ENCODE data around the gene SCARF1. TPM values are rescaled to one million over a fixed set of nuclear protein-coding genes. Genes with fewer than 3 reads are reported as not detected.

Gene SCARF1
- total RNA-seq, 1 experiment from 2014 or later: 0.06 TPM

DNA sequence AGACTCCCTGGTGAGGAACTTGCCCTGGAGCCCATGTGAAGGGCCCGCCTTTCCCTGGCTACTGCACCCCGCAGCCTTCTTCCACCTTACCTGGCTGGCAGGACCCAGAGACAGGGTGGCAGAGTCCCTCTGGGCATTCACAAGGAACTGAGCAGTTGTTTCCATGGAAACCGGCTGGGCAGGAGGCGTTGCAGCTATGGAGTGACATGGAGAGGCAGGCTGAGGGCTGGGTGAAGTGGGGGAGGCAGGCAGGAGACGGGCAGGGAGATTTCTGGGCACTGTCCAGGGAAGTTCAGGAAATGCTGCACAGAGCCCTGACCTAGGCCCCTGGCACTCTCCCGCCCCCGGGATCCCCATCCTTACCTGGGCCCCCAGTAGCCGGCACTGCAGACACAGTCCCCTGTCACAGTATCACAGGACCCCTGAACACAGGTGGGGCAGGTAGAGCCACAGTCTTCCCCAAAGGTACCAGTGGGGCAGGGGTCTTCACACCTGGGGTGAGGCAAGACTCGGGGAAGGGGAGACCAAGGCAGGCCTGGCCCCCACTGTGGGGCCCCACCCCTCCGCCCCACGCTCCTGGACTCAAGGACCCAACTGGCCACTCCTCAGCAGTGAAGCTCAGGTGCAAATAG, 5.9 kb downstream of the SCARF1 start:
- no peaks in the 10 kb centered on the region for H3K27me3 ChIP-seq
- no peak for DNase-seq
- H3K4me1 ChIP-seq: no peaks in the 10 kb centered on the region; the same call in 1 of the 2 replicates

GRCh38 chr17:1638624-1639300, 6.8 kb downstream of the SCARF1 start:
- no peak overlapping the region for H3K4me3 ChIP-seq
- H3K27ac ChIP-seq: no peak overlapping the region
- DNase-seq: no peak
- H3K27me3 ChIP-seq: no peaks in the 10 kb centered on the region
- no peaks in the 10 kb centered on the region; the same call in 1 of the 2 replicates for H3K4me1 ChIP-seq
- no peaks in the 10 kb centered on the region for H3K9me3 ChIP-seq (replicated peaks)
- no peaks in the 10 kb centered on the region for H3K36me3 ChIP-seq

More for the DNA sequence above, 5.9 kb downstream of the SCARF1 start:
- H3K27ac ChIP-seq: no peak overlapping the region
- H3K9me3 ChIP-seq (replicated peaks): no peaks in the 10 kb centered on the region
- H3K36me3 ChIP-seq: no peaks in the 10 kb centered on the region
- no peak overlapping the region for H3K4me3 ChIP-seq

GRCh38 chr17:1638171-1638590, 7.4 kb downstream of the SCARF1 start:
- Histone ChIP-seq H3K4me3 (no peak overlapping the region), H3K27ac (no peak overlapping the region), H3K27me3 (no peaks in the 10 kb centered on the region), H3K9me3 (replicated peaks) (no peaks in the 10 kb centered on the region), H3K36me3 (no peaks in the 10 kb centered on the region), H3K4me1 (no peaks in the 10 kb centered on the region; the same call in 1 of the 2 replicates)
- DNase-seq: no peak

GRCh38 chr17:1636732-1637285, 8.7 kb downstream of the SCARF1 start:
- Histone ChIP-seq H3K36me3 (no peaks in the 10 kb centered on the region), H3K27ac (no peak overlapping the region), H3K4me3 (no peak overlapping the region), H3K4me1 (no peaks in the 10 kb centered on the region; the same call in 1 of the 2 replicates), H3K9me3 (replicated peaks) (no peaks in the 10 kb centered on the region), H3K27me3 (no peaks in the 10 kb centered on the region)
- DNase-seq: no peak

GRCh38 chr17:1635675-1636465, 9.7 kb downstream of the SCARF1 start:
- Histone ChIP-seq H3K9me3 (replicated peaks) (no peaks in the 10 kb centered on the region), H3K27ac (no peak overlapping the region), H3K36me3 (no peaks in the 10 kb centered on the region), H3K4me3 (no peak overlapping the region), H3K27me3 (no peaks in the 10 kb centered on the region), H3K4me1 (no peaks in the 10 kb centered on the region; the same call in 1 of the 2 replicates)
- DNase-seq: no peak

DNA sequence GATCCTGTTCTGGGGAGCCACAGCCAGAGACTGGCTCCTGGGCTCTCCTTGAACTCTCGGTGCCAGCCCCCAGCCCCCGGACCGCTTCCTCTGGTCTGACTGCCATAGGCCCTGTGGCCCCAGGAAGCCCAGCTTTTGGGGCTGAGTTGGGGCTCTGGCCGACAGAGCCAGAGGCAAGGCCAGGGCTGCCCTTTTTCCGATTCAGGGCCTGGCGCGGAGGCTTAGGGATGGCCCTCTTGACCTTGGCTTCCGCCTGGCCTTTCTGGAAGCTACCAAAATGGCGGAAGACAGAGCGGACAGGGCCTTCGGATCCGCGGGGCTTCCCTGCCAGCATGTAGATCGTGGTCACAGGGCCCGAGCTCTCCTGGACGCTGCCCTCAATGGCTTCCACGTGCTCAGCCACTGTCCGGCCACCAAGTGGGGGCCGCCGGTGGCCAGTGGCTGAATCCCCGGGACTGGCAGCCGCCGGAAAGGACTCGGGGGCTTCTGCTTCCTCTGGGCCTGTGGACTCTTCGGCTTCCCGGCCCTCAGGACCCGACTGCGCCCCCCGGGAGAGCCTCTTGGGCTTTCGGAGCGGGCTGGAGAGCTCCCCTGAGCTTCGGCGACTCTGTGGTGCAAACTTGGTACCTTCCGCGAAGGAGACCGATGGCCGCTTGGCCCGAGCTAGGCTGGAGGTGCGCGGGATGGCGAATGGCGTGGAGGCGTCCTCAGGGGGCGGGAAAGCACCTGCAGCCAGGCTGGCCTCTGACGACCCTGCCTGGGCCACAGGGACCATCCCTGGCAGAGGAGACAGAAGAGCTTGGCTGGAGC, 10.5 kb downstream of the SCARF1 start:
- Histone ChIP-seq H3K9me3 (replicated peaks) (no peaks in the 10 kb centered on the region), H3K4me3 (no peak overlapping the region), H3K27me3 (no peaks in the 10 kb centered on the region), H3K4me1 (no peaks in the 10 kb centered on the region; the same call in 1 of the 2 replicates), H3K36me3 (no peaks in the 10 kb centered on the region), H3K27ac (no peak overlapping the region)
- DNase-seq: no peak

DNA sequence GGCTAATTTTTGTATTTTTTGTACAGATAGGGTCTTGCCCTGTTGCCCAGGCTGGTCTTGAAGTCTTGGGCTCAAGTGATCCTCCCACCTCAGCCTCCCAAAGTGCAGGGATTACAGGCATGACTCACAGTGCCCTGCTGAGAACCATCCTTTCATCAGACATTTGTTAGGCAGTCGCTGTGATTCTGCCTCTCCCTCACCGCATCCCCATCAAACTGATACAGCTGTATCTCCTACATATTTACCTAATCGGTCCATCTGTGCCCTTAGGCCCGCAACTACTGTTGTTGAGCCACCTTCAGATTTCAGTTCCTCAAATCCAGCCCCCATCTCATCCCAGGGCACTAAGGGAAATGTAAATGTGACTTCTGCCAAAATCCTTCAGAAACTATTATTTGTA, 14.9 kb downstream of the SCARF1 start:
- no peak for DNase-seq
- no peaks in the 10 kb centered on the region for H3K9me3 ChIP-seq (replicated peaks)
- no peaks in the 10 kb centered on the region for H3K27me3 ChIP-seq
- H3K36me3 ChIP-seq: no peaks in the 10 kb centered on the region
- H3K27ac ChIP-seq: no peak overlapping the region
- no peak overlapping the region for H3K4me3 ChIP-seq
- H3K4me1 ChIP-seq: no peaks in the 10 kb centered on the region

DNA sequence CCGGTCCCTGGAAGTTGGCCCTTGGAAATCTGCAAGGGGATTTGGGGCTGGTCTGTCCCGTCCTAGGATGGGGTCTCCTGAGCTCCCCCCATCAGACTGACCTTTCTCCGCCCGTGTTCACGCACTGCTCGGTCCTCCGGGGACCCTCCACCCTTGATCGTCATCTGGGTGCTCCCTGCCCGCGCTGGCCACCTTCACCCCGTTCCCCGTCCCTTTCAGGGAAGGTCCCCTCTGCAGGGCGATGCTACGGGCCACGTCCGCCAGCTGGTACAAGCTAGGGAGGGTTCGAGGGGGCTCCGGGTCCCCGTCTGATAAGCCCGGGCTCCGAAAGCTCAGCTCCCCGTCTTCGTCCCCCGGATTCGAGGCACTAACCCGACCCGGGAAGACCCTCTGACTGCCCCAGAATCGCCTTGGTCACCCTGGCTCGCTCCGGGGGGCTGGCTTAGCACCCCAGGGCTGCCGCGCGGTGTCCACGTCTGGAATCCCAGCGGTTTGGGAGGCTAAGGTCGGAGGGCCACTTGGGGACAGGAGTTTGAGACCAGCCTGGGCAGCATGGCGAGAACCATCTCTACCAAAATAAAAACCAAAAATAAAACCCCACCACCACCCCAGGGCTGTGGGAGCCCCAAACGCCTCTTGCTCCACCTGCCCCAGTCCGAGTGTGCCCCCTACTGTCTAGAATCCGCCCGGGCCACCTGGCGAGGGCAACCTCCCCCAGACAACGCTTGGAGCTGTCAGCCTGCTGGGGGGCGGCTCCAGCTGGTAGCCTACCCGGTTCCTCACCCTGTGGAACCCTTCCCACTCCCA, 15.8 kb downstream of the SCARF1 start:
- H3K27me3 ChIP-seq: no peaks in the 10 kb centered on the region
- peak overlapping the region; percentile 65 for H3K4me3 ChIP-seq
- DNase-seq: peak; percentile 45 to 49
- H3K27ac ChIP-seq: no peak overlapping the region
- H3K4me1 ChIP-seq: no peaks in the 10 kb centered on the region
- H3K9me3 ChIP-seq (replicated peaks): no peaks in the 10 kb centered on the region
- H3K36me3 ChIP-seq: no peaks in the 10 kb centered on the region

GRCh38 chr17:1628856-1629503, 16.6 kb downstream of the SCARF1 start:
- peak; percentile 88 to 89 for DNase-seq
- Histone ChIP-seq H3K4me3 (peak overlapping the region; percentile 65), H3K27me3 (no peaks in the 10 kb centered on the region), H3K9me3 (replicated peaks) (no peaks in the 10 kb centered on the region), H3K27ac (no peak overlapping the region; the same call in 1 of the 2 replicates), H3K36me3 (no peaks in the 10 kb centered on the region), H3K4me1 (no peaks in the 10 kb centered on the region)

- H3K27me3 ChIP-seq: no peaks in the 10 kb centered on the region
- peak within 1 kb of the TSS; percentile 32; the same call in 1 of the 2 replicates for H3K27ac ChIP-seq
- DNase-seq: peak; percentile 67 to 77
- H3K4me1 ChIP-seq: no peaks in the 10 kb centered on the region
- H3K36me3 ChIP-seq: no peaks in the 10 kb centered on the region
- peak within 1 kb of the TSS; percentile 65 for H3K4me3 ChIP-seq
- no peaks in the 10 kb centered on the region for H3K9me3 ChIP-seq (replicated peaks)
Measured at GRCh38 chr17:1627982-1628855, 17.3 kb downstream of the SCARF1 start, which contains the start of gene SLC43A2. TSS of gene SLC43A2 (minus strand) at chr17:1628834. CDS start at chr17:1627874, 960 bp downstream.

DNA sequence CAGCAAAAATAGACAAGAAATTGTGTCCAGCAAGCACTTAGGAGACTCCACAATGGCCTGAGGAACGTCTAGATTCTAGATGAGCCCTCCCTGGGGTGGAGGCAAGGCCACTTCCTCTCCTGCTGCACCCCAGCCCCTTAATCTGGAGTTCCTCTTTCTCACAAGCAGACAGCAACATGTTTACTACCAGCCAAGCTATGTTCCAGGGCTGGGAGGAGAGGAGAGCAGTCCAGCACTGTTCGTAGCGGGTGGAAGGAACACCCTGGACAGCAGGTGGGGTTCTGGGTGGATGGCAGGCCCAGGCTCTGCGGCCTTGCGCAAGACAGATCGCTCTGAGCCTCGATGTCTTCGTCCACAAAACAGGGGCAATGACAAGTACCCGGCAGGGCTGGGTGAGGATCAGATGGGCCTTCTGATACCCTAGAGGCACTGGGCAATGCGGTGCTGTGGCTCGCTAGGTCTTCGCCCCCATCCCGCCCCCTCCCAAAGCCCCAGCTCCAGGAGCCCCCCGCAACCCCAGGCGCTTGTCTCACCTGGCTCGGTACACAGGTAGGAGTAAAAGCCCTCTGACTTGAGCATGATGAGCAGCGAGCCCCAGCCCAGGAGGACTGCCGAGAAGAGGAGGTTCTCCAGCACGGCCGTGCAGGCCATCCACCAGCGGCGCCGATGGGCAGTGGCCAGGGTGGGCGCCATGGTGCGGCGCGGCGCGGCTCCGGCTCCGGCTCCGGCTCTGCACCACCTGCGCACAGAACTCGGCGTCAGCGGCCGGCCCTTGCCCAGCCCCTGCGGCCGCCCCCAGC, 18.1 kb downstream of the SCARF1 start:
- DNase-seq: no peak
- Histone ChIP-seq H3K36me3 (no peaks in the 10 kb centered on the region), H3K9me3 (replicated peaks) (no peaks in the 10 kb centered on the region), H3K4me1 (no peaks in the 10 kb centered on the region), H3K27ac (no peak overlapping the region), H3K4me3 (no peak overlapping the region), H3K27me3 (no peaks in the 10 kb centered on the region)

DNA sequence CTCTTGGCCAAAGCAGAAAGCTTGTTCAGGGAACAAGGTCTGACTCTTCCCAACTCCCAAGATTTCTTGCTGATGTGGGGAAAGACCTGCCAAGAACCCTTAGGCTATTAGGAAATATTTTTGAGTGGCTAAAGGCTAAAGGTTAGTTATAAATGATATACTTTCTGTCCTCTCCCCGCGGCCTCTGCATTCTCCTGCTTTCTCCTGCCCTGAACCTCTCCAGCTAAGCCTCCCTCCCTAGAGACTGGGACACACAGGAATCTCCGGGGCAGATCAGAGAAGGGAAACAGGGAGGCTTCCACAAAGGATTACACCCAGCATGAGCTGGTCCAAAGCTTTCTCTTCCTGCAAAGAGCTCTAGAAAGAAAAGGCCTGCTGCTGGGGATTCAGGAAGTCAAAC, 19.2 kb downstream of the SCARF1 start:
- H3K27me3 ChIP-seq: no peaks in the 10 kb centered on the region
- no peak overlapping the region for H3K4me3 ChIP-seq
- no peaks in the 10 kb centered on the region for H3K9me3 ChIP-seq (replicated peaks)
- H3K36me3 ChIP-seq: no peaks in the 10 kb centered on the region
- no peak overlapping the region for H3K27ac ChIP-seq
- DNase-seq: no peak
- no peaks in the 10 kb centered on the region for H3K4me1 ChIP-seq
